COLO668 (cell line): ENCODE measurements around the gene TEX14.
"Not testable (repeated sequence)": the region's sequence is repeated elsewhere in the genome, so short reads cannot be mapped to it uniquely, and the experiment has no call there.

Experiments
- DNase-seq: peaks from one replicate; lab custom pipeline; 2025; ENCODE audit not compliant: unreplicated experiment; lab: John Stamatoyannopoulos, UW

The TEX14 gene

DNA sequence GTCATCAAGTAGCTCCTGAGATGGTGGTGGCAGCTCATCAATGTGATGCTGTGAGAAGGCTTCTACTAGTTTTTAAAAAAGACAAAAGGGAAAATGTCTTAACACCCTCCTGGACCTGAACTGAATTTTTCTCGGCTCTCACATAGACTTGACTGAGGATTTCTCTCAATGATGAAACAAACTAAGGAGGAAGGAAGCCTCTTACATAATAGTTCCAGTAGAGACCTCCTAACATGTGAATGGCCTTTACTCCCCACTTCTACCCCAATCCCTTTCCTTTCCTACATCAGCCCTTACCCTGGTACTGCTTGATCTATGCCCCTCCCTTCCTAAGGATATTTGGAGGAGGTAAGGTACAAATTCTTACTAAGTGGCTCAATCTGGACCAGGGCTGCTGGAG lies 122.6 kb downstream of the TEX14 start:
- DNase-seq, result no peak

DNA sequence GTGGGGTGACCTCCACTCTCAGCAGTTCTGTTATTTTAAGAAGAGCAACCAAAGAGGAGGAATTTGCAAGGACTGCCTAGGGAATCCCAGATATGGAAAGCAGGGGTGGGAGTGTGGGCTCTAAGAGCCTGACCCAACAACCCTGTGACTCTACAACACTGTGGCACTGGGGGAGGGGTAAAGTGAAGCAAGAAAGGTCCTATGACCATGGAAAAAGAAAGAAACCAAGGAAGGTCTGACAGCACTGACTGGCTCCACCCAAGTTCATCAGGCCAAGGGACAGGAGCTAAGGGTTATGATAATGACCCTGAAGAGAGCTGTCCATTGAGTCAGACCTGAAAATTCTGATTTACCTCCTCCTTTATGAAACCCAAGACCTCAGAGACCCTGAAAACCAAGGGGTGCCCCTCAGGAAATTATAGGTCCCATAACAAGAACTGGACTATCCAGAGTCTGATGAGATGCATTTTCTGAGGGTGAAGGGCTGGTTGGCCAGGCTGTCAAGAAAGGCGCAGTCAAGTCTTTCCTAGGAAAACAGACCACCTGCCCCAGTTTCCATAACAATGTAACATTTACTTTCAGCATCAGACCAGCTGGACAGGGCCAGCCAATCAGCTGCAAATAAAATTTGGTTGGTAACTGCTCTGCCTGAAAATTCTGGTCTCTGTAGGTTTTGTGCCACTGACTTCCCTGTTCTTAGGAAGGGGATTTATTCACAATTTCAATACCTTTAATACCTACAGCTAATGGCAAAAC lies 123.6 kb downstream of the TEX14 start:
- no peak for DNase-seq

DNA sequence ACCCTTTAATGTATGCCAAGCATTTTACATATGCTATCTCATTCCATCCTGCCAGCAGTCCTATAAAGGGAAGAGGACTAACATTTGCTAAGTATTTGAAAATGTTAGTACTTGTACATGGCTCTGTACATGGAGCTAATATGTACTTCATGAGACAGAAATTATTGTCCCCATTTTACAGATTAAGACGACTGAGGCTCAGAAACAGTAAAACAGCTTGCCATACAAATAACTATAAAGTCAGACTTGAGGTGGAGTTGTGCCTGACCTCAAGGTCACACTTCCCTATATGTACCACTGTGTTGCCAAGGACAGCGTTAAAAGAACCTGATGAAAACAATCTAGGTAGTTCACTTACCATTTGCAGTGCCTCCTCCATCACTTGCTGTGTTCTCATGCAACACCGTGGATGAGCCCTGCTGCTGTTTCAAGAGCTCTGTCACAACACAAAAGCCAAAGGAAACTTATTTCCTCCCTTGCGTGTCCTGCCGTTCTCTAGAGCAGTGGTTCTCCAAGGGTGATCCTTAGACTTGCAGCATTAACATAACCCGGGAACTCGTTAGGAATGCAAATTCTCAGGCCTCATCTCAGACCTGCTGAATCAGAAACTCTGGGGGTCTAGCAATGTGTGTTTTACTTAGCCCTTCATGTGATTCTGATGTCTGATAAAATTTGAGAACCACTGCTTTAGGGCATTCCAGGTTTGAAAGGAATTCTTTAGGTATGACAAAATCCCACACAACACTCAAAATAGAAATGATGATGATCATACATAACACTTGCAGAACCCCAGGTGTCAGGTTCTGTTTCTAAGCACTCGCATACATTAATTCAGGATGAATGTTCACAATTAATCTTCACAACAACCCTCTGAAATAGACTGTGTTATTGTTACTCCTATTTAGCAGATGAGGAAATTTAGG lies 126.2 kb downstream of the TEX14 start:
- no peak for DNase-seq

DNA sequence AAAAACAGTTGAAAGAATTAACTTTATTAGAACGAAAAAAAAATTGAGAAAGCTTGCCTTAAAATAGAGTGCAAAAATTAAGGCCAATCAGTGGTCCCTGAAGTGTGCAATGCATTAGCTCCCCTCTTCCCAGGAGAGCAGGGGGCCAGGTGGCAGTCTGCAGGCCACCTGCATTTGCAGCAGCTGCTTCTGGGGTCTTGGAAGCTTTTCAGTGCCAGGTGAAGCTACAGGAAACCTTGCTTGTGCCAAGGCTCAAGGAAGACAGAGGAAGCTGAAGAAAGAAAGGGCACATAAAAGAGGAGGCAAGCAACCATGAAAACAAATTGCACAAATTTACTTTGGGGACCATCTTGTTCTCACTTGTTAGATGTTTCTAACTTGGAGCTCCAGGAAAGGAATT lies 126.9 kb downstream of the TEX14 start:
- DNase-seq, result no peak

DNA sequence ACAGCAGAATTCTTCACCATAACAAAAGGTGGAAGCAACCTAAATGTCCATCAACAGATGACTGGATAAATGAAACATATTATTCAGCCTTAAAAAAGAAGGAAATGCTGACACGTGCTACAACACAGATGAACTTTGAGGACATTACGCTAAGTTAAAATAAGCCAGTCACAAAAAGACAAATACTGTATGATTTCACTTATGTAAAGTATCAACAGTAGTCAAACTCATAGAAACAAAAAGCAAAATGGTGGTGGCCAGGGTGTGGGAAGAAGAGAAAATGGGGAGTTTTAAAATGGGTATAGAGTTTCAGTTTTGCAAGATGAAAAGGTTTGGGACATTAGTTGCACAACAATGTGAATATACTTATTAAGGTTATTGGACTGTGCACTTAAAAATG lies 127.6 kb downstream of the TEX14 start:
- no peak for DNase-seq

DNA sequence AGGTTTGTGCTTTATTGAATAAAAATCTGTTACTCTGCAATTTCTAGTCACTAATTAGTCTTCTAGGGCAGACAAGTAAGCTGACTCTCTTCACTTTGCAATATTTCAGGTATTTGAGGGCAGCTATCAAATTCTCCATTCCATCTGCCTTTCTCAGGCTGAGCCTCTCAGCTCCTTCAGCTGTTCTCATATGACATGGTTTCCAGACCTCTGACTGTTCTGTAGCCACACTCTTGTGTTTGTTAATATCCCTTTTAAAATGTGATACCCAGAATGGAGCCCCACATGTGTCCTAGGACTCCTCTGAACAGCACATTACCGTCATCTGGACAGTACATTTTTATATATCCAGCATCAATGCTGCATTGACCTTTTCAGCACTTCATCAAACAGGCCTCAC lies 131.3 kb downstream of the TEX14 start:
- DNase-seq, result no peak

DNA sequence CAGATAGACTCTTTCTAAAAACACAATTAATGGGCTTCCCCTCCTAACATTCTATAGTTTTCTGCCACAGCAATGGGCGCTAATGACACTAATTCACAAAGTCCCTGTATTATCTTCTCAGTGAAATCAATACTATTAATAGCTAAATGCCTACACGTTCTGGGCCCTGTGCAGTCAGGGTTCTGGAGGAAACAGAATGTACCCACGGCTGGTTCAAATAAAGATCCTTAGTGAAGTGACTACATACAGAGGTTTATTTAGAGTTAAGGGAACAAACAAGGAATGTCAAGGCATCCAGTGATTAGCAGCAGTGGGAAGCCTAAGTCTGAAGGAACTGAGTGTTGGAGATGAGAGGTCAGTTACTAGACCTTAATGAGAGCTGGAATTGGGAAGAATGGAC lies 133.9 kb downstream of the TEX14 start:
- DNase-seq, result no peak

DNA sequence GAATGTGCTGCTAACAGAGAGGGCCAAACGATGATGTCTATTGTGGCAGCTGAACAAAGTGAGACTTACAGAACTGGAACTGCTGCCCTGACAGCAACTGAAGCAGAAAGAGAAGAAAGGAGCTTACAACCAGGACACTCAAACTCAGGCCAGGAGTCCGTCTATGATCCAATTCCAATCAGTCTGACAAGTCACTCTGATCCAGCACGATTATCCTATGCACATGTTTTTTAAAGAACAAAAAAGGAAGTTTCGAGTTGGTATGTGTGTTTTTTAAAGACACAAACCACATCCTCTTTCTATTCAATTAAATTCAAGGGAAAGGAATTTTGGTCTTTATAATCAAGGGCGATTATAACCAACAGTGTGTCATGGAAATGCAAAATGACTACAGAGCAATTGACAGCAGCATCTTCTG lies 135.0 kb downstream of the TEX14 start:
- no peak for DNase-seq

DNA sequence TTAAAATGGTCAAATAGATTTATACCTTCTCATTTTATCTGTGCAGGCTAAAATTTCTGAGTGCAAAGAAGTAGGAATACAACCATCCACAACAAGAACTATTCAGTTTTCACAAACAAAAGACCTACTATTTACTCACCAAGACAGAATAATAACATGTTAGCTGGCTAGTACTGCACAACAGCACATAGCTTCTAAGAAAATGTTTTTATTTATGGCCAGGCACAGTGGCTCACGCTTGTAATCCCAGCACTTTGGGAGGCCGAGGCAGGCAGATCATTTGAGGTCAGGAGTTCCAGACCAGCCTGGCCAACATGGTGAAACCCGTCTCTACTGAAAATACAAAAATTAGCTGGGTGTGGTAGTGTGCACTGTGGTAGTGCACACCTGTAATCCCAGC lies 136.7 kb downstream of the TEX14 start:
- DNase-seq, result not testable (repeated sequence)

DNA sequence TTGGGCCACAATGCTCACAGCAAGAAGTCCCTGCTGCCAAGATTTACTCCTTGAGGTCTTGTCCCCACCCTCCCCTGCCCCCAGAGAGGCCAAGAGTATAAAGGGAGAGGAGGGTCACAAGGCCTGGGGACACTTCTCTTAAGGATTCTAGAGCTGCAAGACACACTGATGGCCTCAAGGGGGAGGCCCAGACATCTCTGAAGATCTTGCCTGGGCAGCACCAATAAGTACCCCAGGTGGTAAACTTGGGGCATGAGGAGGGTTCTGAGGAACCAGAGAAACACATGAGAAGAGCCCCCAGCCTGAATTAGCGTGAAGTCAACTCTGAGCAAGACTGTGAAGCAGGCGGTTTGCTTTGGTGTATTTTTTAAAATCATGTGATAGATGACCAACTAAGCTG lies 150.6 kb downstream of the TEX14 start:
- DNase-seq, result no peak

DNA sequence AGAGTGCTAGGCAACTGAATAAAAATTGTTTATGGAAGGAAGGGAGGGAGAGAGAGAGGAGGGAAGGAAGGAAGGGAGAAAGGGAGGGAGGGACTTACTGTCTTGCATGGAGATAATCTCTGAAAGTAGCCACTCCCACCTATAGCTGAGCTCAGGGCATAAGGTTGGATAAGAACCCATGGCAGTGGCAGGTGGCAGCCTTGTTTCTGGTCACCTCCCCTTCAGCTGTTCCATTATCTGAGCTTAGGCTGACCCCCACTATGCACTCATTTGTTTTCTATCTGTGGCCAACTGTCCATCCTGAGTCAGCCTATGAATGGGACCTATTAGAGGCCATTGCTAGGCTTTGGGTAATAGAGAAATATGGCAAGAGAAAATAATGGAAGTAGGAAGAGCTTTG lies 152.1 kb downstream of the TEX14 start:
- DNase-seq, result no peak

DNA sequence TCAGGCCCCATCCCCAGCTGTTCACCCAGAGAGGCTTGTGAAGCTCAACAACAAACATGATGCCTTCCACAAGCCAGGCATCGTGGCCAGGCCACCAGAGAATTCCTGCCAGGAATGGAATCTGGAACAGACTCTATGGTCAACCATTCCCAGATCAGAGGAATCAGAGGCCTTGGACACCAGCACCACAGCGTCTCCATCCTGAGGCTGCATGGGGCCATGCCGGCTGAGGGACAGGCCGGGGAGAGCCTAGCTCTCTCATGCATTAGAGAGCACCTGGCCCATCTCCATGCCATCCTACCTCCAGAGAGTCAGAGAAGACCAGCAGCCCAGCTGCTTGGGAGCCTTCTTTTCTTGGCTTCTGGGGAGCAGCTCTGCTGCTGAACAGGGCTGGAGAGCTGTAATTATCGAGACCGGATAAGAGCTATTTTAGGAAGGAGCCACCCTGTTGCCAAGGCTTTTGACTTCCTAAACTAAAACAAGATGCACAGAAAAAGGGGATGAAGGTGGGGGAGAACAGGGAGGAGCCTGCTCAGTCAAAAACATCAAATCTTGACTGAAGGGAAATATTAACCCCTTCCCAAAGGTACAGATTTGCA lies 152.9 kb downstream of the TEX14 start:
- DNase-seq, result no peak

DNA sequence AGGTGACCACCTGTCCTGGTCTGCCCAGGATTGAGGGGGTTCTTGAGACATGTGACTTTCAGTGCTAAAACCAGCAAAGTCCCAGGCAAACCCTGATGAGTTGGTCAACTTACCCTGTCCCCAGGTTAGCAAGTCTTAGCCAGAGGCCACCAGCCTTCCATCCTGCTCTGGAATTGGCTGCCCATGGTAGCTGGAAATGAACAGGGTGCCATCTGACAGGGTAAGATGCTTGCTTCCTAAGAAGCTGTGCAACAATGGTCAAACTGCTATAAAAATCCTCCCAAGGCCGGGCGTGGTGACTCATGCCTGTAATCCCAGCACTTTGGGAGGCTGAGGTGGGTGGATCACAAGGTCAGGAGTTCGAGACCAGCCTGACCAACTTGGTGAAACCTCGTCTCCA lies 154.6 kb downstream of the TEX14 start:
- no peak for DNase-seq

DNA sequence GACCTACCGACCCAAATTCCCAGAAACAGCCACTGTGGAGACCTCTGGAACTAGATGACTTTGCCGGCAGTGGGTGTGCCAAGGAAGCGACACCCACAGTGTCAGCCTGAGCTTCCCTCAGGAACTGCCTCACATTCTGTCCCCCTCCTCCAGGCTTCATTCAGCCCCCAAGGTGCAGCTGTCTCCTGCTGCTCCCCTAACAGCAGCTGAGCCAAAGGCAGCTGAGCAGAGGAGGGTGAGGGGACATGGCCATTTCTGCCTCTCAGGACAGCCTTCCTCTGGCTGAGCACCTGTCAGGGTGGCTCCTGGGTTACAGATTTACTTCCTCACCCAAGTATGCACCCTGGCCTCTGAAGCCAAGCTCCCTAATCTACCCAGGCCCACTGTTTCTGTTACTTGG lies 155.3 kb downstream of the TEX14 start:
- DNase-seq, result no peak

DNA sequence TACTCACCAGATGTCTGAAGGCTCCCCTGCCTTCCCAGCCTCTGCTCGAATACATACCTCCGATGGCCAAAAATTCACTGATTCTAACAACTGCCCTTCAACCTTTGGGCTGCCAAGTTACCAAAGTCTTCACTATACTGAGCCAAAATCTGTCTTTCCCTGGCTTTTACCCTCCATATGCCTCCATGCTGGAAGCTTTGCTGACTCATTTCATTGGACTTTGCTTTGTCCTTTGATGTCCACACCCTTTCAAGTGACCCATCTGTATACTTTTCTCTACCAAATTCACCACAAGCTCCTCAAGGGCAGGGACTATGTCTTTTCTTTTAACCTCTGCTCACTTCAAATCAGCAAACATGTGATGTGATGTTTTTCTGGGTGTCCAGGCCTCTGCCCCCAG lies 156.4 kb downstream of the TEX14 start:
- no peak for DNase-seq

DNA sequence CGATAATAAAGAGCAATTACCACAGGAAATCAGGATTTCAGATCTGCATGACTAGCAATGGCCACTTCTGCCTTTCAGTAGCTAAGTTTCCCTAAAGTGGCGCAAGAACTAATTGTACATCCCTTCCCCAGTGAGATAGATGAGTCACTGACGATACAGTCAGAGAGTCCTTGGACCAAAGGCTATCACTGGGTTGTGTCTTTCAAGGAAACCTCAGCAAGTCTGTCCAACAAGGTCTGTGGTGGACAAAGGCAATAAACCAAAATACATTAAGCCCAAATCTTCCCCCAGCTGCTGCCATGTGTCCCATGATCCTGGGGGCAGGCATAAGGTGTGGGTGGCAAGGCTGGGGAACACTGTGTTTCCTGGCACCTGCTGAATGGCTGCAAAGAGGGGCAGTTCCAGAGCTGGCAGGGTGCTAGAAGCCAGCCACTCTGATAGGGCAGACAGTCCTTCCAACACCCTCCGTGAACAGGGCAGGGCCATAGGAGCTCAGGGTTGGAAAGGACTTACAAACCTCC lies 156.9 kb downstream of the TEX14 start:
- no peak for DNase-seq

DNA sequence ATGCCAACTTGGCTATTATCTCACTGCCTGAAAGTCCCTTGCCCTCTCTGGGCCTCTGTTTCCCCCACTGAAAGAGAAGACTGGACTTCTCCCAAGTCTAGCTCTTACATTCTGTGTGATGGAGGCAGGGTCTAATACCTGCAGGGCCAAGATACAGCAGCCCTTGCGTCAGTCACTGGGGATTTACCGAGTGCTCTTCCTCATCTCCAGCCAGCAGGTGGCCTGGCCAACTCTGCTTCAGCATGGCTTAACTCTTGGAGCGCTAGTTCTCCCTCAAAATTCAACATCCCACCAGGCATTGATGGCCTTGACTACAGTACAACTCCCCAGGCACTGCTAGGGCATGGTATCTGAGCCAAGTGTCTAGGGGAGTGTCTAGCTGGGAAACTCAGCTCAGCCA lies 157.5 kb downstream of the TEX14 start:
- no peak for DNase-seq

DNA sequence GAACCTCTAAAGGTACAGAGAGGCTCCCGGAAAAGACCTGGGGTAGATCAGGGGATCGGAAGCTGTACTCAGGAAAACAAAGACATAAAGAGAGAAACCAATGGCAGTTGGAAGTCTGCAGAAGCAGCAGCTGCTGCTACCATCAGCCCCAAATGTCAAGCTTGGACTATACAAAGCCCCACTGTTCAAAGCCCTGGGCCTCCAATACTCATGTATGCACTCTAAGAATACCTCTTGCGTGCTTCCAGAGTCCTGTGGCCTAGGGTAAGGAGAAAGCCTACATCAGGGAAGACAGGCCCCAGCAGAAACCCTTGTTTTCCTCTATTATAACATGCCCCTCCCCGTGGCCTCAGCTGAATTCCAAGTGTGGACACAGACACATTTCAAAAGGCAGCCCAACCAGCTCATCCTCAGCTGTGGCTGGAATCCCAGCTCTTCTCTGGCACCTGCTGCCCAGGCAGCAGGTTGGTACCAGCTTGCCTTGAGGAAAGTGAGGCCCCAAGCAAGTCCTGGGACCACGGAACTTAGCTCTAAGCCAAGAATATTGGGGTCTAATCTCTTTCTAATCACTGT lies 158.1 kb downstream of the TEX14 start:
- no peak for DNase-seq

DNA sequence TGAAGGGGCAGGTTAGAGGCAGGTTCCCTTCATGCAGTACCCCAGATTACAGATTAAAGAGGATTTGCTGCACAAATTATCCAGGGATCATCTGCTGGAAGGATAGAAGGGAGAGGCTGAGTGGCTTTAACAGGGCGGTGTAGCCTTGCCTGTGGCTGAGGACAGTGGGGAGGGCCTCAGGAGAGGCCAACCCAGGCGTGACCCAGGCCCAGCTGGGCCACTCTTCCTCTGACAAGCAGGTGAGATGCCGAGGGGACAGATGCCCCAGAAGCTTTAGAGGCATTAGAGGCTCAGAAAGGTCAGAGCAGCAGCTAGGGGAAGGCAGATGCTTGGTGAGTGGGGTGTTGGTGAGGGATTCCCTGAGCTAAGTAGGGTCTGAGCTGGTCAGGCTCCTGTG lies 159.3 kb downstream of the TEX14 start:
- no peak for DNase-seq

DNA sequence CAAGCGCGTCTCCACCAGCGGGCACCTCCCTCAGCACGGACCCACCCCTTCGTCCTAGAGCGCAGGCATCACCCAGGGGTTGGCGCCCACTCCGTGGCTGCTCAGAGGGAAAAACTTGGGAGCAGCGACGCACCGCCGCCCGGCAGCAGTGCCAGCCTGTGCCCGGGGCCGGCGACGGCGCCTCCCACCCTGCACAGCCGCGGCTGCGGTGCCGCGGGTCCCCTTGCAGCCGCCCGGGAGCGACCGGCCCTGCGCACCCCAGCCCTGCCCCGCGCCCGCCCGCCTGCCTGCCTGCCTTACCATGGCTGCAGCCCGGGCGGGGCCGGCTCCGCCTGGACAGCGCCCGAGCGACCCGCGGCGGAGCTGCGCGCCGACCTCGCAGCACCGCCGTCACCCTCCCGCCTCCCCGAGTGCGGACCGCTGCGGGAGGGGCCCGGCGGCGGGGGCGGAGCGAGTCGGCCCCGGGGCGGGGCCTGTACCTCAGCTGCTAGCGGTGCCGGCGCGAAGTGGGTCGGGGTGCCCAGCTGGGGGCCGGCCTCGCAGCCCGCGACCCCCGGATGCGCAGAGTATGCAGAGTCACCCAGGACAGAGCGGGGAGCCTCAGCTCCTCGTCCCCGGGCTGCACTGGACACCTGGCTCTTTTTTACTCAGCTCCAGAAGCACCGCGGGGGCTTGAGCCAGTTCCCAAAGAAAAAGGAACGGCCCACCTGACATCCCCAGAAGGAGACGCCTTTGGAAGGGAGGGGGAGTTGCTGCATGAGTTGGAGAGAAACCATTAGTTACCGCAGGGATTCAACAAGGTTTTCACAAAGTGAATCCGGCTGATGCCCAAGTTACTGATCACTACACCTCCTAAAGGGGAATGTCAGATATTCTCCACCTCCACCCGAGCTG lies 159.9 kb downstream of the TEX14 start:
- peak; percentile 38 for DNase-seq
